Mesothelial cell of epicardium (in vitro differentiated cells): Measurements from ENCODE around the gene MYOZ3. TPM values are rescaled to one million over a fixed set of nuclear protein-coding genes. Genes with fewer than 3 reads are reported as not detected.

ENCODE experiments used
- DNase-seq, 2 experiments: peaks; one replicate each; pipeline ENCODE4 v3.0.0; 2021; ENCODE audit warnings: low spot score in 2 of 2; ENCODE audit not compliant: unreplicated experiment in 2 of 2
- H3K27ac Mint-ChIP-seq: 2 replicates; pipeline ENCODE4 v1.8.0; 2021; ENCODE audit warnings: mixed read lengths
- H3K27me3 Mint-ChIP-seq: 2 replicates; pipeline ENCODE4 v1.8.0; 2021; ENCODE audit warnings: low read depth, mixed read lengths
- H3K36me3 Mint-ChIP-seq: 2 replicates; pipeline ENCODE4 v1.8.0; 2021; ENCODE audit warnings: mixed read lengths
- H3K4me1 Mint-ChIP-seq: 2 replicates; pipeline ENCODE4 v1.8.0; 2021; ENCODE audit warnings: mixed read lengths
- H3K4me3 Mint-ChIP-seq: 2 replicates; pipeline ENCODE4 v1.8.0; 2021; ENCODE audit warnings: mild to moderate bottlenecking, moderate library complexity, mixed read lengths
- H3K9me3 Mint-ChIP-seq: 2 replicates; pipeline ENCODE4 v1.8.0; 2021; ENCODE audit warnings: mixed read lengths
- total RNA-seq: library from RNA; stranded (reverse); gene quantifications from 3 replicates; pipeline ENCODE4 v1.2.1, GENCODE V29; 2021
- TF ChIP-seq, protein P1 (sequence below): fragments of 200-600 bp; sonication (generic); IDR thresholded peaks from one replicate; pipeline ENCODE4 v1.5.0; 2021; ENCODE audit warnings: antibody characterized with exemption; ENCODE audit not compliant: unreplicated experiment

Gene MYOZ3
- total RNA-seq, 1 donor from 2014 or later = 8.5 TPM

DNA sequence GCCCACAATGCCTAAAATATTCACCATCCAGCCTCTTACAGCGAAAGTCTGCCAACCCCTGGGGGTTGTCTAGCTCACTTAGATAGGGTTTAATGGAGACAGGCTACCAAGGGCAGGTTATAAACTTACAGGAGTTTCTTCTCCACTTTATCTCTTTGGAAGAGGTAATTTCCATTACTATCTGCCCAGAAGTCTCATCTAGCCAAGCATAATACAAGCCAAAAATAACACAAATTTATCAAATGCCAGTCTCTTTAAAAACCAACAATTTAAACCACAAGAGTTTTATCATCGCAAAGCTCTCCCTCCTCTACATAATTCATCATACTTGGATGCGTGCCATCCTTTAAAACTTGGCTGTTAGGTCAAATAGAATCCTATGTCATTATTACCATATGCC is 33.6 kb downstream of the MYOZ3 start:
- Mint-ChIP-seq H3K4me1 (peaks cover 13% of the 10 kb centered on the region), H3K4me3 (no peak overlapping the region), H3K9me3 (no peaks in the 10 kb centered on the region), H3K36me3 (peaks cover 48% of the 10 kb centered on the region), H3K27me3 (no peaks in the 10 kb centered on the region), H3K27ac (peak overlapping the region; percentile 30)
- TF ChIP-seq, protein P1, sequence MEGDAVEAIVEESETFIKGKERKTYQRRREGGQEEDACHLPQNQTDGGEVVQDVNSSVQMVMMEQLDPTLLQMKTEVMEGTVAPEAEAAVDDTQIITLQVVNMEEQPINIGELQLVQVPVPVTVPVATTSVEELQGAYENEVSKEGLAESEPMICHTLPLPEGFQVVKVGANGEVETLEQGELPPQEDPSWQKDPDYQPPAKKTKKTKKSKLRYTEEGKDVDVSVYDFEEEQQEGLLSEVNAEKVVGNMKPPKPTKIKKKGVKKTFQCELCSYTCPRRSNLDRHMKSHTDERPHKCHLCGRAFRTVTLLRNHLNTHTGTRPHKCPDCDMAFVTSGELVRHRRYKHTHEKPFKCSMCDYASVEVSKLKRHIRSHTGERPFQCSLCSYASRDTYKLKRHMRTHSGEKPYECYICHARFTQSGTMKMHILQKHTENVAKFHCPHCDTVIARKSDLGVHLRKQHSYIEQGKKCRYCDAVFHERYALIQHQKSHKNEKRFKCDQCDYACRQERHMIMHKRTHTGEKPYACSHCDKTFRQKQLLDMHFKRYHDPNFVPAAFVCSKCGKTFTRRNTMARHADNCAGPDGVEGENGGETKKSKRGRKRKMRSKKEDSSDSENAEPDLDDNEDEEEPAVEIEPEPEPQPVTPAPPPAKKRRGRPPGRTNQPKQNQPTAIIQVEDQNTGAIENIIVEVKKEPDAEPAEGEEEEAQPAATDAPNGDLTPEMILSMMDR = no peak
- DNase-seq = no peak

DNA sequence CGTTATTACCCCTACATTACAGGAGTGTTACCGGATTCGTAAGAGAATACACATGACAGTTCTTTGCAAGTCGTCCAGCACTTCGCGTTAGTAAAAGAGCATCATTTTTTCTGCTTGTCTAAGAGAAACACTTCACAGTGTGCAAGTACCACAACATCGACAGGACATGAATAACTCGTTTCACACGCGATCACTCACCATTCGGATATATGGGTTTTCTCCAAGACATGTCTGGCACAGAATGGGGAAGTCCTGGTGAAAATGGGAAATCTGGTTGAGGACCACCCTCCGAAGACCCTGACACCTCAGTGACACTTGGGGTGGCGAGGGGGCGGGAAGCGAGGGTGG is 39.2 kb downstream of the MYOZ3 start:
- no peaks in the 10 kb centered on the region for H3K27me3 Mint-ChIP-seq
- TF ChIP-seq, protein P1 = no peak
- no peak overlapping the region for H3K4me3 Mint-ChIP-seq
- H3K4me1 Mint-ChIP-seq = peaks cover 3% of the 10 kb centered on the region
- H3K27ac Mint-ChIP-seq = no peak overlapping the region
- no peak for DNase-seq
- H3K9me3 Mint-ChIP-seq = no peaks in the 10 kb centered on the region
- H3K36me3 Mint-ChIP-seq = peaks cover 14% of the 10 kb centered on the region

DNA sequence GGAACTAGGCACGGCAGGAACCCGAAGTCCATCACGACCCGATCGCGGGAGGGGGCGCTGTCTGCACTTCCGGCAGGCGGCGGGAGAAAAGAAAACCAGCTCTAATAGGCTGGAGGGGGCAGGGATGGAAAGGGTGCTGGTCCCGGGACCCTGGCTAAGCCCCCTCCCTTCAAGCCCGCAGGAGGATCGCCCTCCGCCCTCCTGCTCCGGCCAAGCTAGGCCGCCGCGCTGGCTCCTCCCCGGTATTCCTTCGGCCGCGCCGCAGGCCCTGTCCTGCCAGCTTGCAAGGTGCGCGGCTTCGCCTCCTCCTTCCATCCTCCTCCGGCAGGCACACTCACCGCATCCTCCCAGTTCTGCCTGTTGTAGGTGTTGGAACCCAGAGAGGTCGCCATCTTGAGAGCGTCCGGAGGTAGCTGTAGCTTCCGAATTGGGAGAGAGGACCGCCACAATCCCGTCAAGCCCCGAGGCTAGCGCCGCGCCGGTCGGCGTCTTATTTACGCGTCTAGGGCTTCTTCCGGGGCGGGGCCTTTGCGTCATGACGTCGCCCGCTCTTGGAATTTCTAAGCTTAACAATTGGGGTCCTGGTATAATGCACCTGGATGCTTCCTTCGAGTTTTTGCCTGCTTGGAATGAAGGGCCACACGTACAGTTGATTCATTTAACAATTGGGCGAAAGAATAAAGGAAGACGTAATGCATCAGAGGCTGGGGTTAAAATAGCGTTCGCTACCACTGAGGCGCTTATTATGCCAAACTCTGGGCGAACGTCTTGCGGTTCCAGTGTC is 39.7 kb downstream of the MYOZ3 start, which contains the start of gene RBM22:
RBM22 (minus strand) TSS at position 469 of the 784 bp plus-strand sequence; CDS start at position 392, 77 bp downstream.
- peak; percentile 72 to 89 for DNase-seq
- Mint-ChIP-seq H3K4me1 (peaks cover 3% of the 10 kb centered on the region), H3K36me3 (peaks cover 9% of the 10 kb centered on the region), H3K27ac (no peak within 1 kb of the TSS), H3K27me3 (no peaks in the 10 kb centered on the region), H3K9me3 (no peaks in the 10 kb centered on the region), H3K4me3 (no peak within 1 kb of the TSS)
- TF ChIP-seq, protein P1 = peak; percentile 19

DNA sequence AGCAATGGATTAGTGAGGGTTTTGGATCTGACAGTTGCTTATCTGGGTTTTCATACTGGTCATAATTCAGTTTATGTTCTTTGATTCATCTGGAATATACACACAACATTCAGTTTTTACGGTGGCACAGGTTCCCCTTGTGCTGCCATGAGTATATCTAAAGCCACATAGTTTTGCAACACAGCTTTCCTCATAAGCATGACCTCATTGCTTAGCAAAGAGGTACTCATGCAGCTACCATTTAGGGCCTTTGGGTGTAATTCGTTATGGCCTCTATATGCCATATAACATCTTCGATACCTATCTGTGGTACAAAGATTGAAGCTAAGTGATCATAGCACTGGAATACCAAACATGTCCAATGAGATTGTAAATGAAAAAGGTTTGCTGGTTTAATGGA is 42.7 kb downstream of the MYOZ3 start:
- no peaks in the 10 kb centered on the region for H3K9me3 Mint-ChIP-seq
- TF ChIP-seq, protein P1 = no peak
- peaks cover 3% of the 10 kb centered on the region for H3K4me1 Mint-ChIP-seq
- H3K36me3 Mint-ChIP-seq = peaks cover 9% of the 10 kb centered on the region
- no peak overlapping the region for H3K4me3 Mint-ChIP-seq
- no peak overlapping the region for H3K27ac Mint-ChIP-seq
- no peak for DNase-seq
- H3K27me3 Mint-ChIP-seq = no peaks in the 10 kb centered on the region

DNA sequence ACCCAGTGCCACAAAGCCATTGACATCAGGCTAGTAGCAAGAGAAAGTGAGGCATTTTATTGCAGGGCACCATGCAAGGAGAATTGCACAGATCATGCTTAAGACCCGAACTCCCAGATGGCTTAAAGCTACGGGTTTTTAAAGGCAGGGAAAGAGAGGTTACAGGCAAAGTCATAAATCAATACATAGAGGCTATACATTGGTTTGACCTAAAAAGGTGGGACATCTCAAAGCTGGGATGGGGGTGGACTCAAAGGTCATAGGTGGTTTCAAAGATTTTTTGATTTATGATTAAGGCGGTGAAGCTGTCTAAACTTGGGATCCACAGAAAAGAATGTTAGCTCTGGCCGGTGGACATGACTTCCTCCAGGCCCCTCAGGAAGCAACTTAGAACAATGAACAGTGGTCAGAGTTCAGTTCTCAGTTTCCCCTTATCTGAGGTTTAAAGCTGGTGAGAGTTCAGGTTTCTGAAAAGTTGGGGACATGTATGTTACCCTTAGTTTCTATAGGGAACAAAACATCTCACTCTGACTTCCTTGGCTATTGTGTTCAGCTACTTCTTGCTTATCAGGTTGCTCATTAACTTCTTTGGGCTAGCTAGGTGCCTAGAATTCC is 45.8 kb downstream of the MYOZ3 start:
- no peaks in the 10 kb centered on the region for H3K9me3 Mint-ChIP-seq
- no peak overlapping the region for H3K4me3 Mint-ChIP-seq
- H3K4me1 Mint-ChIP-seq = no peaks in the 10 kb centered on the region
- H3K27ac Mint-ChIP-seq = no peak overlapping the region
- TF ChIP-seq, protein P1 = no peak
- no peaks in the 10 kb centered on the region for H3K27me3 Mint-ChIP-seq
- no peak for DNase-seq
- H3K36me3 Mint-ChIP-seq = peaks cover 13% of the 10 kb centered on the region
